Natural killer cell (primary cell): Measurements from ENCODE around the gene LUZP2. TPM values are rescaled to one million over a fixed set of nuclear protein-coding genes. Genes with fewer than 3 reads are reported as not detected.

Experiments used
- ATAC-seq, 3 donors: fragments of 150-1000 bp in 2 of 3; fragments of 200-7000 bp in 1 of 3; cut with Tn5 transposase; 1 replicate in 1 of 3; 2 replicates in 2 of 3; pipeline ENCODE4 v1.10.0; 2021; ENCODE audit warnings: mild to moderate bottlenecking in 2 of 3, moderate library complexity in 2 of 3
- DNase-seq, 2 donors: peaks; one replicate each; pipeline versions ENCODE4 v3.0.0 to v3.0.0-alpha.2; 2013 to 2021; ENCODE audit warnings: mixed read lengths in 1 of 2
- H3K27ac ChIP-seq: one replicate; pipeline ENCODE4 v1.5.1; 2013; ENCODE audit warnings: mild to moderate bottlenecking, low read length
- H3K27me3 ChIP-seq: one replicate; pipeline ENCODE4 v1.6.1; 2013; ENCODE audit warnings: low read length; ENCODE audit not compliant: control insufficient read depth, insufficient read depth
- H3K36me3 ChIP-seq: one replicate; pipeline ENCODE4 v1.6.1; 2013; ENCODE audit warnings: low read length; ENCODE audit not compliant: control insufficient read depth, insufficient read depth
- H3K4me1 ChIP-seq: one replicate; pipeline ENCODE4 v1.6.1; 2013; ENCODE audit warnings: low read length; ENCODE audit not compliant: control insufficient read depth, insufficient read depth
- H3K4me3 ChIP-seq: one replicate; pipeline ENCODE4 v1.5.1; 2013; ENCODE audit warnings: low read length
- H3K9me3 ChIP-seq: one replicate; pipeline ENCODE4 v1.6.1; 2013; ENCODE audit warnings: low read length; ENCODE audit not compliant: control insufficient read depth, insufficient read depth
- H3K27ac Mint-ChIP-seq, 2 donors: one replicate each; pipeline ENCODE4 v1.8.0; 2022; ENCODE audit warnings: mild to moderate bottlenecking in 2 of 2, mixed read lengths in 2 of 2, moderate library complexity in 1 of 2
- H3K27me3 Mint-ChIP-seq, 2 donors: one replicate each; pipeline ENCODE4 v1.8.0; 2022; ENCODE audit warnings: low read depth in 2 of 2, mixed read lengths in 2 of 2
- H3K36me3 Mint-ChIP-seq: one replicate; pipeline ENCODE4 v1.8.0; 2022; ENCODE audit warnings: mixed read lengths
- H3K4me1 Mint-ChIP-seq, 2 donors: one replicate each; pipeline ENCODE4 v1.8.0; 2022; ENCODE audit warnings: mixed read lengths in 2 of 2
- H3K4me3 Mint-ChIP-seq: one replicate; pipeline ENCODE4 v1.8.0; 2022; ENCODE audit warnings: mild to moderate bottlenecking, moderate library complexity, mixed read lengths
- H3K9me3 Mint-ChIP-seq, 2 donors: one replicate each; pipeline ENCODE4 v1.8.0; 2022; ENCODE audit warnings: mixed read lengths in 2 of 2
- CTCF ChIP-seq: fragments of 200-600 bp; IDR thresholded peaks from one replicate; pipeline ENCODE4 v1.8.0; 2022; ENCODE audit warnings: antibody characterized with exemption
- WGBS: methylation state at CpG from one replicate; pipeline ENCODE4 v1.1.7; 2013; ENCODE audit warnings: missing lambda C conversion rate; ENCODE audit not compliant: insufficient coverage; 5-methylcytosine and 5-hydroxymethylcytosine counted together
- intact Hi-C: fragments of 100-400 bp; cut with micrococcal nuclease; formaldehyde crosslinking; loops from one replicate; pipeline ENCODE4 v1.14.2; 2022
- total RNA-seq, 4 donors: library from RNA; stranded (reverse); fragments of 120-200 nt in 1 of 4; gene quantifications; one replicate each; pipeline versions ENCODE4 v1.2.3 to v1.2.4, GENCODE V29; 2013 to 2022

Gene LUZP2
- total RNA-seq, 3 donors from 2014 or later (not counting 1 experiment from before 2014, with no cell fraction given), result not detected

DNA sequence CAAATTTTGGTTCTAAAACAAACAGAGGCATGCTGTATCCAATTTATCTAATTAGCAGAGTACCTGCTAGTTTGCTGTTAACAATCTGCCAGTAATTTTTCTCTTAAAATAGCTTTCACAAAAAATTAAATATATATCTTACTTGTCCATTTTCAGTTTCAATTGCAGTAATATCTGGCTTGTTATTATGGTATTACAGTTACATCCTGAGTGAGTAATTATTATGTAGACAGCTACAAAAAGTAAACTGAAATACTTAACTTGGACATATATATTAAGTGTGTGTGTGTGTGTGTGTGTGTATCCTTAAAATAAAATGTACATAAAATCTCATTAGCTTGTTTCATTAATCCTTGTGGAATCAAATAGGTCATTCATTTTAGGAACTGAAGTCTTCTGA, 148.7 kb downstream of the LUZP2 start:
- no peak for TF ChIP-seq CTCF

DNA sequence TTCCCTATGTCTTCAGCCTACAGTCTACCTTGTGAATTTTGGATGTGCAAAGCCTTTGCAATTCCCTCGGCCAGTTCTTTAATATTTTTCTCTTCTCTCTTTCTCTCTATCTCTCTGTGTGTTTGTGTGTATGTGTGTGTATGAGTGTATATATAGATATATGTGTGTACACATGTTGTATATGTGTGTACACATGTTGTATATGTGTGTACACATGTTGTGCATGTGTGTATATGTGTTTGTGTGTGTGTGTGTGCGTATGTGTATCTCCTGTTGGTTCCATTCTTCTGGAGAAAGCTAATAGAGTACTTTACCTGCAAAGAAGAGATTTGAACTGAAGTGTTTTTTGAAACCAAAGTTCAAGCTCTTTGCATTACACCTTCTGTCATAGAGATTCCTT, 155.0 kb downstream of the LUZP2 start:
- 56% methylated on average over 1 of the region's 2 CpGs for WGBS
- DNase-seq (no peak), ATAC-seq (no peak)
- Mint-ChIP-seq H3K27me3 (no peaks in the 10 kb centered on the region), H3K27ac (no peak overlapping the region), H3K4me1 (no peaks in the 10 kb centered on the region), H3K4me3 (no peak overlapping the region), H3K36me3 (no peaks in the 10 kb centered on the region), H3K9me3 (peaks cover 11% of the 10 kb centered on the region in 2 donors)
- Histone ChIP-seq H3K4me3 (no peak overlapping the region), H3K27me3 (no peaks in the 10 kb centered on the region), H3K9me3 (no peaks in the 10 kb centered on the region), H3K36me3 (no peaks in the 10 kb centered on the region), H3K4me1 (no peaks in the 10 kb centered on the region), H3K27ac (no peak overlapping the region)
- TF ChIP-seq CTCF, result no peak
- intact Hi-C loops, result no loop called here

More for the DNA sequence above, 148.7 kb downstream of the LUZP2 start:
- Histone ChIP-seq H3K36me3 (no peaks in the 10 kb centered on the region), H3K4me1 (no peaks in the 10 kb centered on the region), H3K4me3 (no peak overlapping the region), H3K27me3 (no peaks in the 10 kb centered on the region), H3K27ac (no peak overlapping the region), H3K9me3 (no peaks in the 10 kb centered on the region)
- peaks cover 5 to 8% of the 10 kb centered on the region in 2 donors for H3K9me3 Mint-ChIP-seq
- H3K27ac Mint-ChIP-seq, result no peak overlapping the region
- H3K4me1 Mint-ChIP-seq, result no peaks in the 10 kb centered on the region
- H3K36me3 Mint-ChIP-seq, result no peaks in the 10 kb centered on the region
- H3K4me3 Mint-ChIP-seq, result no peak overlapping the region
- no peaks in the 10 kb centered on the region for H3K27me3 Mint-ChIP-seq
- intact Hi-C loops, result no loop called here
- ATAC-seq (no peak), DNase-seq (no peak)

GRCh38 chr11:24653901-24654300, 157.0 kb downstream of the LUZP2 start:
- Mint-ChIP-seq H3K4me3 (no peak overlapping the region), H3K36me3 (no peaks in the 10 kb centered on the region), H3K4me1 (no peaks in the 10 kb centered on the region), H3K27me3 (no peaks in the 10 kb centered on the region), H3K9me3 (peaks cover 6 to 13% of the 10 kb centered on the region in 2 donors), H3K27ac (no peak overlapping the region)
- Histone ChIP-seq H3K9me3 (no peaks in the 10 kb centered on the region), H3K27ac (no peak overlapping the region), H3K4me3 (no peak overlapping the region), H3K4me1 (no peaks in the 10 kb centered on the region), H3K27me3 (no peaks in the 10 kb centered on the region), H3K36me3 (no peaks in the 10 kb centered on the region)
- no CpG with 5 or more reads among the region's 4 CpGs for WGBS
- TF ChIP-seq CTCF, result no peak
- ATAC-seq (no peak), DNase-seq (no peak)
- intact Hi-C loops, result no loop called here

GRCh38 chr11:24661331-24661730, 164.5 kb downstream of the LUZP2 start:
- no peaks in the 10 kb centered on the region for H3K4me1 ChIP-seq
- no peaks in the 10 kb centered on the region for H3K27me3 ChIP-seq
- DNase-seq, result no peak
- Mint-ChIP-seq H3K27ac (no peak overlapping the region), H3K27me3 (no peaks in the 10 kb centered on the region), H3K36me3 (no peaks in the 10 kb centered on the region), H3K9me3 (peaks cover 0 to 9% of the 10 kb centered on the region in 2 donors), H3K4me3 (no peak overlapping the region), H3K4me1 (no peaks in the 10 kb centered on the region)
- H3K27ac ChIP-seq, result no peak overlapping the region
- no peaks in the 10 kb centered on the region for H3K9me3 ChIP-seq
- no peak overlapping the region for H3K4me3 ChIP-seq
- 100% methylated on average over 1 of the region's 1 CpG for WGBS
- TF ChIP-seq CTCF, result no peak
- ATAC-seq, result no peak
- no peaks in the 10 kb centered on the region for H3K36me3 ChIP-seq
- intact Hi-C loops, result no loop called here
